Epithelial cell of alveolus of lung (primary cell): ENCODE measurements around the gene ABCA1. TPM values are rescaled to one million over a fixed set of nuclear protein-coding genes. Genes with fewer than 3 reads are reported as not detected.

ENCODE experiments used
- total RNA-seq: library from RNA; depleted of rRNA; stranded (reverse); fragments of >200 nt; gene quantifications from 2 replicates; pipeline ENCODE4 v1.2.1, GENCODE V29; 2015

Gene ABCA1, protein sequence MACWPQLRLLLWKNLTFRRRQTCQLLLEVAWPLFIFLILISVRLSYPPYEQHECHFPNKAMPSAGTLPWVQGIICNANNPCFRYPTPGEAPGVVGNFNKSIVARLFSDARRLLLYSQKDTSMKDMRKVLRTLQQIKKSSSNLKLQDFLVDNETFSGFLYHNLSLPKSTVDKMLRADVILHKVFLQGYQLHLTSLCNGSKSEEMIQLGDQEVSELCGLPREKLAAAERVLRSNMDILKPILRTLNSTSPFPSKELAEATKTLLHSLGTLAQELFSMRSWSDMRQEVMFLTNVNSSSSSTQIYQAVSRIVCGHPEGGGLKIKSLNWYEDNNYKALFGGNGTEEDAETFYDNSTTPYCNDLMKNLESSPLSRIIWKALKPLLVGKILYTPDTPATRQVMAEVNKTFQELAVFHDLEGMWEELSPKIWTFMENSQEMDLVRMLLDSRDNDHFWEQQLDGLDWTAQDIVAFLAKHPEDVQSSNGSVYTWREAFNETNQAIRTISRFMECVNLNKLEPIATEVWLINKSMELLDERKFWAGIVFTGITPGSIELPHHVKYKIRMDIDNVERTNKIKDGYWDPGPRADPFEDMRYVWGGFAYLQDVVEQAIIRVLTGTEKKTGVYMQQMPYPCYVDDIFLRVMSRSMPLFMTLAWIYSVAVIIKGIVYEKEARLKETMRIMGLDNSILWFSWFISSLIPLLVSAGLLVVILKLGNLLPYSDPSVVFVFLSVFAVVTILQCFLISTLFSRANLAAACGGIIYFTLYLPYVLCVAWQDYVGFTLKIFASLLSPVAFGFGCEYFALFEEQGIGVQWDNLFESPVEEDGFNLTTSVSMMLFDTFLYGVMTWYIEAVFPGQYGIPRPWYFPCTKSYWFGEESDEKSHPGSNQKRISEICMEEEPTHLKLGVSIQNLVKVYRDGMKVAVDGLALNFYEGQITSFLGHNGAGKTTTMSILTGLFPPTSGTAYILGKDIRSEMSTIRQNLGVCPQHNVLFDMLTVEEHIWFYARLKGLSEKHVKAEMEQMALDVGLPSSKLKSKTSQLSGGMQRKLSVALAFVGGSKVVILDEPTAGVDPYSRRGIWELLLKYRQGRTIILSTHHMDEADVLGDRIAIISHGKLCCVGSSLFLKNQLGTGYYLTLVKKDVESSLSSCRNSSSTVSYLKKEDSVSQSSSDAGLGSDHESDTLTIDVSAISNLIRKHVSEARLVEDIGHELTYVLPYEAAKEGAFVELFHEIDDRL (N-terminal part only)
- total RNA-seq: 23.5 and 36.3 TPM in 2 replicates

DNA sequence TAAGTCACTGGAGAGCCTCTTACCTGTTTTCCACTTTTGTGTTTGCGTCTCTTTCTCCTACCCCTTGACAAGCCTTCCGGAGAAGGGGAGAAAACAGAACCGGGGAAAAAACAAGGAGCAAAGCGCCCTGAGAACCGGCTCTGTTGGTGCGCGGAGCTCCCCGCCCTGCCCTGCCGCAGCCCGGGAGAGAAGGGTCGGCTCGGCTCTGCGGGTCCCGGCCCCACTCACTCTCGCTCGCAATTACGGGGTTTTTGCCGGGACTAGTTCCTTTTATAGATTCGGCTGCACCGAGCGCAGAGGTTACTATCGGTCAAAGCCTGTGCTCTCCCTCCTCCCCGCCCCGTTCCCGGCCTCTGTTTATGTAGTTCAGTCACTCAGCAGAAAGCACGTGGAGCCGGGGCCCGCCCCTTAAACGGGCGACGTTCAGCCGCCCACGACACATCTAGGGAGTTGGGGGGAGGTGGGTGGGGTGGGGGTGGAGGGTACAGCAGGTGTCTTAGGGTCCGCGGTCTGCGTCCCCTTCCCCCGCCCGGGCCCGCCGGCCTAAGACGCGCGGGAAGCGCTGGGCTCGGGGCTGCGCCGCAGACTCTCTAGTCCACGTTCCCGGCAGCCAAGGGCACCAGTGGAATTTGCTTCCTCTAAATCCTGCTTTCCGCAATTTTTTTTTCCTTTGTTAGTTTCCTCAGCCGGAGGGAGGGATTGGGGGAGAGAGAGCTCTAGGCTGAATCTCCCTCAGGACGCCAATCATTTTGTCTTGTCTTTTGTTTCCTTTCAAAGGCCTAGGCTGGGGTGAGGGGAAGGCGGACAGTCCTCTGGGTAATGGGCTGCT, at the start of gene ABCA1:
Gene ABCA1 (minus strand): TSS at position 244 of the 829 bp plus-strand sequence. CDS start 24,476 bp downstream, outside the sequence.

DNA sequence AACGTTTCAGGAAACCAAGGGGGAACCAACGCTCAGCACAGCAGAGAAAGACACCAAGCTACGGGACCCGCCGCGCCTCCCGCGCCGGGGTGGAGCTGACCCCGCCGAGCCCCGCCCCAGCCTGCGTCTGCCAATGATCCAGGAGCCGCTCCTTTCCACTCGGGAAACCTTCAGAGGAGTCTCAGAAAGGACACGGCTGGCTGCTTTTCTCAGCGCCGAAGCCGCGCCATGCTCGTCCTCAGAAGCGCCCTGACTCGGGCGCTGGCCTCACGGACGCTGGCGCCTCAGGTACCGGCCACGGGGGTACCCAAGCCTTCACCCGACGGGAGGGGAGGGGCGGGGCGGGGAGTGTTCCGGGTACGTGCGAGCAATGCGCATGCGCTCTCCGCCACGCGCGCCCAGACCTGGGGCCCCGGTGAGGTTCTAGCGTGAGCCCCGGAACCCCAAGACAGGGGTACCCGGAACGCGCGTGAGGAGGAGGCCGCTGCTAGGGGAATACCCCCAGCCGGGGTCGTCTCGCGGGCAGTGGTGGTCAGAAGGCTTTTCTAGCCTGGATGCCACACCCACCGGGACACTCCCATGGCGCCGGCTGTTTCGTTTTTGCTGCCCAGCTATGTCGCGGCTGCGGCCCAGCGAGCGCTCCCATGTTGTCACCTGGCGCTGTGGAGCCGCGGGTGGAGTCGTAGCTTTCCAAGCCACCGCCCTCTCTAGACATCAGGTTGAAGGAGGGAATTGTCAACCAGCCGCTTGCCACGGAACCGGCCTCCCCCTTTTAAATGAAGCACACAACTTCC, 180.2 kb downstream of the ABCA1 start, which contains the start of gene NIPSNAP3A:
Gene NIPSNAP3A (plus strand): TSS at position 119 of the 794 bp plus-strand sequence. CDS start 110 bp downstream, at position 229.

Other genes starting within 250 kb of the ABCA1 start
- not detected in 2 replicates for gene OR13D1, start 233.6 kb downstream of the ABCA1 start, total RNA-seq
- 7.4 and 34.5 TPM in 2 replicates for gene NIPSNAP3A, start 180.5 kb downstream of the ABCA1 start, total RNA-seq
- 0.13 and 3.0 TPM in 2 replicates for gene NIPSNAP3B, start 164.0 kb downstream of the ABCA1 start, total RNA-seq